A549 (cell line): ENCODE data around the gene ARHGAP20. TPM values are rescaled to one million over a fixed set of nuclear protein-coding genes. Genes with fewer than 3 reads are reported as not detected.

ENCODE experiments used
- ATAC-seq, 2 experiments: fragments of 200-7000 bp in 1 of 2; fragments of >200 bp in 1 of 2; cut with Nextera tagmentation in 1 of 2; cut with Tn5 transposase in 1 of 2; 3 replicates each; pipeline versions ENCODE4 v1.8.0 to v1.9.1; 2018 to 2020; ENCODE audit warnings: mild to moderate bottlenecking in 1 of 2, moderate library complexity in 1 of 2
- CTCF ChIA-PET: fragments of 300-600 bp; sonication (Branson Sonifier 250); formaldehyde crosslinking; extraction: SDS; loops from one replicate; lab custom pipeline; 2021; ENCODE audit warnings: antibody characterized with exemption, inconsistent platforms; lab: Yijun Ruan, JAX
- POLR2A ChIA-PET: fragments of 350-600 bp; formaldehyde crosslinking; extraction: SDS; loops from one replicate; lab custom pipeline; 2021; ENCODE audit warnings: antibody characterized with exemption, inconsistent platforms; lab: Yijun Ruan, JAX
- DNase-seq, 2 experiments: peaks; one replicate each; pipeline versions ENCODE4 v3.0.0 to v3.0.0-alpha.2; 2011 to 2016; ENCODE audit warnings: low read depth in 1 of 2, low spot score in 1 of 2
- FAIRE-seq: peaks from 2 replicates; lab custom pipeline; 2011; peaks lifted over from hg19 to GRCh38; lab: Jason Lieb, UNC
- H3K27ac ChIP-seq, 2 experiments: fragments of >200 bp; sonication (Bioruptor Twin); formaldehyde crosslinking; 3 replicates each; pipeline ENCODE4 v1.5.1; 2016 to 2017
- H3K4me1 ChIP-seq: fragments of >200 bp; sonication (Bioruptor Twin); formaldehyde crosslinking; 3 replicates; pipeline ENCODE4 v1.6.1; 2016
- H3K4me2 ChIP-seq: fragments of >200 bp; sonication (Bioruptor Twin); formaldehyde crosslinking; 3 replicates; pipeline ENCODE4 v1.6.1; 2016
- H3K4me3 ChIP-seq: fragments of >200 bp; sonication (Bioruptor Twin); formaldehyde crosslinking; 3 replicates; pipeline ENCODE4 v1.5.1; 2016
- H3K9me3 ChIP-seq: fragments of >200 bp; sonication (Bioruptor Twin); formaldehyde crosslinking; 3 replicates; pipeline ENCODE4 v1.6.1; 2016
- CBX8 ChIP-seq: fragments of 200-600 bp; sonication (generic); IDR thresholded peaks from 2 replicates; pipeline ENCODE4 v1.6.1; 2016
- CEBPB ChIP-seq, 2 experiments: fragments of >200 bp in 1 of 2; sonication (Bioruptor Twin) in 1 of 2; formaldehyde crosslinking in 1 of 2; IDR thresholded peaks; 2 replicates each; pipeline ENCODE4 v1.6.1; 2012 to 2016
- CHD2 ChIP-seq: fragments of 150-350 bp; IDR thresholded peaks from 2 replicates; pipeline ENCODE4 v1.6.1; 2014; ENCODE audit warnings: low read length; ENCODE audit not compliant: partially characterized antibody
- EHF ChIP-seq: fragments of 250-450 bp; sonication (Bioruptor Pico); IDR thresholded peaks from 2 replicates; pipeline ENCODE4 v1.5.0; 2020; ENCODE audit warnings: mild to moderate bottlenecking
- EP300 ChIP-seq, 2 experiments: fragments of >200 bp; sonication (Bioruptor Twin); formaldehyde crosslinking; IDR thresholded peaks; 2 replicates in 1 of 2; 3 replicates in 1 of 2; pipeline ENCODE4 v1.6.1; 2016 to 2017
- ESRRA ChIP-seq: fragments of 150-350 bp; IDR thresholded peaks from 2 replicates; pipeline ENCODE4 v1.6.1; 2014; ENCODE audit warnings: mild to moderate bottlenecking, low read length, borderline replicate concordance
- FOSB ChIP-seq: fragments of 250-450 bp; sonication (Bioruptor Pico); IDR thresholded peaks from 2 replicates; pipeline ENCODE4 v1.5.0; 2020; ENCODE audit warnings: mild to moderate bottlenecking, moderate library complexity
- FOSL2 ChIP-seq, 2 experiments: fragments of 450-650 bp in 1 of 2; fragments of >200 bp in 1 of 2; sonication (Bioruptor Twin) in 1 of 2; formaldehyde crosslinking; IDR thresholded peaks; 2 replicates each; pipeline versions ENCODE4 v1.5.0 to v1.6.1; 2016 to 2020; ENCODE audit warnings: mild to moderate bottlenecking in 1 of 2, moderate library complexity in 1 of 2
- FOXS1 ChIP-seq: fragments of 250-450 bp; sonication (Bioruptor Pico); IDR thresholded peaks from 2 replicates; pipeline ENCODE4 v1.5.0; 2020; ENCODE audit warnings: mild to moderate bottlenecking, moderate library complexity
- GATA3 ChIP-seq: IDR thresholded peaks from 2 replicates; pipeline ENCODE4 v1.6.1; 2012; ENCODE audit warnings: borderline replicate concordance
- HDAC2 ChIP-seq: fragments of 200-600 bp; sonication (generic); IDR thresholded peaks from 2 replicates; pipeline ENCODE4 v1.6.1; 2016
- HEYL ChIP-seq: fragments of 250-450 bp; sonication (Bioruptor Pico); IDR thresholded peaks from 2 replicates; pipeline ENCODE4 v1.8.0; 2021; ENCODE audit warnings: mild to moderate bottlenecking, moderate library complexity
- JUN ChIP-seq, 2 experiments: fragments of >200 bp; sonication (Bioruptor Twin); formaldehyde crosslinking; IDR thresholded peaks; 2 replicates in 1 of 2; 3 replicates in 1 of 2; pipeline ENCODE4 v1.6.1; 2016 to 2017
- KDM1A ChIP-seq: fragments of 200-600 bp; sonication (generic); IDR thresholded peaks from 2 replicates; pipeline ENCODE4 v1.6.1; 2016; ENCODE audit warnings: low read depth, mild to moderate bottlenecking
- NR3C1 ChIP-seq: fragments of >200 bp; sonication (Bioruptor Twin); formaldehyde crosslinking; IDR thresholded peaks from 3 replicates; pipeline ENCODE4 v1.6.1; 2017
- POLR2A ChIP-seq: IDR thresholded peaks from 2 replicates; pipeline ENCODE4 v1.6.1; 2012; ENCODE audit warnings: mild to moderate bottlenecking, low read length
- POLR2AphosphoS2 ChIP-seq: conservative IDR thresholded peaks from 2 replicates; pipeline ENCODE4 v1.6.1; 2012; ENCODE audit warnings: low read length, improper control_type of control experiment, inconsistent platforms
- RARB ChIP-seq: fragments of 250-450 bp; sonication (Bioruptor Pico); IDR thresholded peaks from 2 replicates; pipeline ENCODE4 v1.8.0; 2021; ENCODE audit warnings: mild to moderate bottlenecking, moderate library complexity
- RCOR1 ChIP-seq: fragments of 150-350 bp; IDR thresholded peaks from 2 replicates; pipeline ENCODE4 v1.6.1; 2014; ENCODE audit warnings: antibody characterized with exemption, low read length, low read depth
- REST ChIP-seq: fragments of 200-600 bp; sonication (generic); IDR thresholded peaks from 2 replicates; pipeline ENCODE4 v1.6.1; 2016; ENCODE audit warnings: antibody characterized with exemption, mild to moderate bottlenecking, moderate library complexity
- RFX5 ChIP-seq: fragments of 450-650 bp; IDR thresholded peaks from 2 replicates; pipeline ENCODE4 v1.7.1; 2014; ENCODE audit warnings: antibody characterized with exemption, mild to moderate bottlenecking, moderate library complexity
- RNF2 ChIP-seq: fragments of 200-600 bp; sonication (generic); IDR thresholded peaks from 2 replicates; pipeline ENCODE4 v1.6.1; 2016; ENCODE audit warnings: low read depth, mild to moderate bottlenecking, antibody characterized with exemption, moderate library complexity, borderline replicate concordance
- SMC3 ChIP-seq: fragments of >200 bp; sonication (Bioruptor Twin); formaldehyde crosslinking; IDR thresholded peaks from 3 replicates; pipeline ENCODE4 v1.6.1; 2018; ENCODE audit warnings: inconsistent platforms
- SREBF2 ChIP-seq: fragments of 450-650 bp; IDR thresholded peaks from 2 replicates; pipeline ENCODE4 v1.6.1; 2014; ENCODE audit warnings: mild to moderate bottlenecking, moderate library complexity
- TP53 ChIP-seq: fragments of 250-450 bp; sonication (Bioruptor Pico); IDR thresholded peaks from 2 replicates; pipeline ENCODE4 v1.5.0; 2021; ENCODE audit warnings: mild to moderate bottlenecking, moderate library complexity
- ZFP36 ChIP-seq: fragments of 450-650 bp; IDR thresholded peaks from 2 replicates; pipeline ENCODE4 v1.6.1; 2014; ENCODE audit warnings: borderline replicate concordance; ENCODE audit not compliant: partially characterized antibody
- ZSCAN20 ChIP-seq: fragments of 250-450 bp; sonication (Bioruptor Pico); IDR thresholded peaks from 2 replicates; pipeline ENCODE4 v1.8.0; 2022; ENCODE audit warnings: mild to moderate bottlenecking, moderate library complexity
- WGBS: methylation state at CpG from one replicate; pipeline ENCODE4 v1.1.6; 2017; ENCODE audit errors: missing lambda C conversion rate; 5-methylcytosine and 5-hydroxymethylcytosine counted together
- polyA plus RNA-seq, 4 experiments: library from polyadenylated mRNA; depleted of rRNA in 3 of 4; stranded (reverse); fragments of >200 nt; fragmentation: RNase III in 1 of 4; extraction: RNeasy Plus Mini Kit Qiagen cat#74134 plus additional on column Dnase treatment in 1 of 4; gene quantifications; 2 replicates in 3 of 4; 3 replicates in 1 of 4; pipeline ENCODE4 v1.2.3, GENCODE V29; 2011 to 2017
- TF ChIP-seq, protein P1 (sequence below): fragments of 150-350 bp; IDR thresholded peaks from 2 replicates; pipeline ENCODE4 v1.6.1; 2014; ENCODE audit warnings: low read depth, mild to moderate bottlenecking, low read length
- TF ChIP-seq, protein P2 (sequence below): IDR thresholded peaks from 2 replicates; pipeline ENCODE4 v1.6.1; 2012; ENCODE audit warnings: low read depth, borderline replicate concordance

ARHGAP20 gene
- polyA plus RNA-seq, 2 of the 4 experiments (the other 2 are of a cell fraction), result 0.01 TPM; not detected in 1

- FAIRE-seq, result no peak
- ATAC-seq, result no peak
- H3K4me3 ChIP-seq, result peak overlapping the region; percentile 41
- no peaks in the 10 kb centered on the region for H3K9me3 ChIP-seq
- peak overlapping the region; percentile 88 for H3K4me2 ChIP-seq
- no CpG with 5 or more reads among the region's 24 CpGs for WGBS
- H3K27ac ChIP-seq, result no peak overlapping the region
- DNase-seq, result no peak
- TF ChIP-seq KDM1A, result no peak
- TF ChIP-seq, protein P1, sequence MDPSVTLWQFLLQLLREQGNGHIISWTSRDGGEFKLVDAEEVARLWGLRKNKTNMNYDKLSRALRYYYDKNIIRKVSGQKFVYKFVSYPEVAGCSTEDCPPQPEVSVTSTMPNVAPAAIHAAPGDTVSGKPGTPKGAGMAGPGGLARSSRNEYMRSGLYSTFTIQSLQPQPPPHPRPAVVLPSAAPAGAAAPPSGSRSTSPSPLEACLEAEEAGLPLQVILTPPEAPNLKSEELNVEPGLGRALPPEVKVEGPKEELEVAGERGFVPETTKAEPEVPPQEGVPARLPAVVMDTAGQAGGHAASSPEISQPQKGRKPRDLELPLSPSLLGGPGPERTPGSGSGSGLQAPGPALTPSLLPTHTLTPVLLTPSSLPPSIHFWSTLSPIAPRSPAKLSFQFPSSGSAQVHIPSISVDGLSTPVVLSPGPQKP, result no peak
- TF ChIP-seq GATA3, result no peak
- TF ChIP-seq ZFP36, result no peak
- no peak for TF ChIP-seq ZSCAN20
- TF ChIP-seq ESRRA, result no peak
- no peak for TF ChIP-seq EP300 (IDR thresholded peaks at IDR 0.05)
- no peak for TF ChIP-seq TP53 (CRISPR knock-in tag)
- TF ChIP-seq RNF2, result no peak
- no peak for TF ChIP-seq FOSL2 (IDR thresholded peaks at IDR 0.05)
- TF ChIP-seq FOSL2 (CRISPR knock-in tag; IDR thresholded peaks at IDR 0.05), result no peak
- no peak for TF ChIP-seq HDAC2
- TF ChIP-seq CEBPB (IDR thresholded peaks at IDR 0.05), result no peak
- TF ChIP-seq CBX8, result no peak
- ChIA-PET CTCF (no interaction called here), POLR2A (no interaction called here)
- H3K4me1 ChIP-seq, result peaks cover 7% of the 10 kb centered on the region; the same call in 2 of the 3 replicates
These were observed 825 bp downstream of the ARHGAP20 start for GRCh38 chr11:110711448-110711775.

DNA sequence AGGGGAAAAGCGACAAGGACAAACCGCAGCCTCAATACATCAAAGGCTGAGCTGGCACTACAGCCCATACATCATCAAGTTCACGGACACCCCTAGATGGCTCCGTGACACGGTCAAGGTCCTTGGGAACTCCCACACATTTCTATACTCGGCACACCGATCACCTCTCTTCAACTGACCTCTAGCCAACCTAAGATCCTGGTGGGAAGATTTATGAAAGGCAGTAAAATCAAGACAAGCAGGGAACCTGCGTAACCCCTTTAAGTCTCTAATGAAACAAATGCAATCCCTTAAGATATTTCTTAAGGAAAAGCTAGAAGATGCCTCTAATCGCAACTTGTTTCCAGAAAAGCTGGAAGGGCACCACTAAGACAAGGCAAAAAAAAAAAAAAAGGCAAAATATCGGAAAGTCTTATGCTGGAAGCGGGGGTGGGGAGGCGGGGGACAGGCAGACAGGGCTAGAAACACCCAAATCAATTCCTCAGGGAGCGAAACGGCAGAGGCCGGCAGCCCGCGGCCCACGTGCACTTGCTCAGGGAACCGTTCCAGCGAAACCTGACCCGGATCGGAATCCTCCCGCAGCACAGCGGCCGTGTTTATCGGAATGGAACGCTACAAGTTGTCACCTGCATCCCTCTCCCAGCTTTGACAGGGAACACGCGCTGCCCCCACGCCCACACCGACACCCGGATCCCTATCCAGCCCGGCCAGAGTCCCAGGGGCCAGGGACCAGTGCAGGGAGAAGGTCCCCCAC, 1.4 kb downstream of the ARHGAP20 start:
- peak overlapping the region; percentile 41; the same call in 2 of the 3 replicates for H3K4me3 ChIP-seq
- FAIRE-seq (no peak), ATAC-seq (no peak; a peak in 1 of 6 replicates), DNase-seq (no peak)
- CTCF ChIA-PET, result no interaction called here
- POLR2A ChIA-PET, result no interaction called here
- 20% methylated on average over 18 of the region's 33 CpGs for WGBS
- H3K4me2 ChIP-seq, result peak overlapping the region; percentile 88
- no peak for TF ChIP-seq FOSL2 (IDR thresholded peaks at IDR 0.05)
- TF ChIP-seq FOSL2 (CRISPR knock-in tag; IDR thresholded peaks at IDR 0.05), result no peak
- no peak for TF ChIP-seq RCOR1
- TF ChIP-seq RFX5, result no peak
- TF ChIP-seq EHF (CRISPR knock-in tag), result no peak
- no peak for TF ChIP-seq SREBF2
- TF ChIP-seq, all 56 proteins: peak for 0
- Histone ChIP-seq H3K9me3 (no peaks in the 10 kb centered on the region), H3K4me1 (peaks cover 7% of the 10 kb centered on the region; the same call in 2 of the 3 replicates), H3K27ac (no peak overlapping the region)

DNA sequence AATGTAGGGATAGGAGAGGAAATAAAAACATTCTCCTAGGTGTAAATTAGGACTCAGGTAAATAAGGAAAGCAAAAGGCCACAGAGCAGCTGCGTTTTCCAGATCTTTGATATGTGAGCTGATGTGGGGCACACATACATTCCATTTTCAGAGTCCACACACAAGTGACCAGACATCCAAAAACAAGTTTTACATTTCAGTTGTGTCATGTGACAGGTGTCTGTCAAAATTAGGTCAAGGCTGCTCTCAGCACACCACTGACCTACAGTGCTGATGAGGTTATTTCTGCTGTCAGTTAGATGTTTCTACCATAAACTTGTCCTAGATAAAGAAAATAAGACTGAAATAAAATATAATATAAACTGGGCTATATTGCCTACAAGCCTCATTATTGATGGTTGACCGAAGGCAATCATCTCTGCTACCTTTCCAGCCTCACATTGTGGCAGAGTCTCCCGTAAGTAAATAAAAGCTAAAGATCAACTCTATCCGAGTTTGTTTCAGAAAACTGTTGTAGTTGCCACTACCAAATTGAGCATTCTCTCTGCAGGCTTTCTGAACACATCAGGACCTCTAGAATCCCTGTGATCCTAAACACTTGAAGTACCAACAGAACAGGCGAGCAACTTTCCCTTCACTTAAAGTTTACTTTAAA, 7.9 kb downstream of the ARHGAP20 start:
- ChIA-PET POLR2A (no interaction called here), CTCF (no interaction called here)
- FAIRE-seq, result no peak
- Histone ChIP-seq H3K4me2 (no peak overlapping the region), H3K4me1 (no peaks in the 10 kb centered on the region), H3K27ac (no peak overlapping the region), H3K4me3 (no peak overlapping the region), H3K9me3 (no peaks in the 10 kb centered on the region)
- WGBS, result under 1% methylated on average over 5 of the region's 5 CpGs
- DNase-seq, result no peak
- no peak for ATAC-seq
- TF ChIP-seq, protein P2, sequence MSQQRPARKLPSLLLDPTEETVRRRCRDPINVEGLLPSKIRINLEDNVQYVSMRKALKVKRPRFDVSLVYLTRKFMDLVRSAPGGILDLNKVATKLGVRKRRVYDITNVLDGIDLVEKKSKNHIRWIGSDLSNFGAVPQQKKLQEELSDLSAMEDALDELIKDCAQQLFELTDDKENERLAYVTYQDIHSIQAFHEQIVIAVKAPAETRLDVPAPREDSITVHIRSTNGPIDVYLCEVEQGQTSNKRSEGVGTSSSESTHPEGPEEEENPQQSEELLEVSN, result no peak
- no peak for TF ChIP-seq HEYL (CRISPR knock-in tag)
- no peak for TF ChIP-seq FOXS1
- TF ChIP-seq REST, result no peak
- no peak for TF ChIP-seq ZFP36
- TF ChIP-seq, protein P1, result no peak
- TF ChIP-seq JUN (IDR thresholded peaks at IDR 0.05), result no peak
- TF ChIP-seq POLR2A, result no peak
- TF ChIP-seq ESRRA, result no peak
- TF ChIP-seq CHD2, result no peak
- no peak for TF ChIP-seq SMC3
- no peak for TF ChIP-seq HDAC2
- no peak for TF ChIP-seq POLR2AphosphoS2
- TF ChIP-seq RARB (CRISPR knock-in tag), result no peak
- TF ChIP-seq NR3C1, result no peak
- TF ChIP-seq FOSB (CRISPR knock-in tag), result no peak
